Lung microvascular endothelial cell (primary cell): ENCODE results near the gene STARD10. TPM values are rescaled to one million over a fixed set of nuclear protein-coding genes. Genes with fewer than 3 reads are reported as not detected.

Experiments used
- DNase-seq, 2 donors: peaks; one replicate each; pipeline versions ENCODE4 v3.0.0 to v3.0.0-alpha.2; 2010; ENCODE audit warnings: low read depth in 2 of 2
- total RNA-seq: library from RNA; depleted of rRNA; stranded (reverse); fragments of >200 nt; gene quantifications from 2 replicates; pipeline ENCODE4 v1.2.1, GENCODE V29; 2014

Gene STARD10
- total RNA-seq, 1 donor from 2014 or later, result 90.5 TPM

GRCh38 chr11:72726266-72727220, 67.3 kb downstream of the STARD10 start:
- DNase-seq, result no peak

DNA sequence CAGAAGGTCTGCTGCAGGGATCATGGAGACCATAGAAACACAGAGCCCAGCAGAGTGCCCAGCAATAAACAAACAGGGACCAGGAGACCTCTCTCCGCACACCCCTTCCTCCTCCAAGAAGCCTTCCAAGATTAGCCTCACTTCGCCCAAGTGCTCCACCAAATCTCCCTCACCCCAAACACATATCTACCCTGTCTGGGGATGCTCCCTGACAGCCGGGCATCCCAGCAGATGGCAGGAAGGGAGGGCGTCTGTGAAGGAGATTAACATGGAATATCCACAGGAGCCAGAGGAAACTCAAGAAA, 68.2 kb downstream of the STARD10 start:
- DNase-seq, result no peak

DNA sequence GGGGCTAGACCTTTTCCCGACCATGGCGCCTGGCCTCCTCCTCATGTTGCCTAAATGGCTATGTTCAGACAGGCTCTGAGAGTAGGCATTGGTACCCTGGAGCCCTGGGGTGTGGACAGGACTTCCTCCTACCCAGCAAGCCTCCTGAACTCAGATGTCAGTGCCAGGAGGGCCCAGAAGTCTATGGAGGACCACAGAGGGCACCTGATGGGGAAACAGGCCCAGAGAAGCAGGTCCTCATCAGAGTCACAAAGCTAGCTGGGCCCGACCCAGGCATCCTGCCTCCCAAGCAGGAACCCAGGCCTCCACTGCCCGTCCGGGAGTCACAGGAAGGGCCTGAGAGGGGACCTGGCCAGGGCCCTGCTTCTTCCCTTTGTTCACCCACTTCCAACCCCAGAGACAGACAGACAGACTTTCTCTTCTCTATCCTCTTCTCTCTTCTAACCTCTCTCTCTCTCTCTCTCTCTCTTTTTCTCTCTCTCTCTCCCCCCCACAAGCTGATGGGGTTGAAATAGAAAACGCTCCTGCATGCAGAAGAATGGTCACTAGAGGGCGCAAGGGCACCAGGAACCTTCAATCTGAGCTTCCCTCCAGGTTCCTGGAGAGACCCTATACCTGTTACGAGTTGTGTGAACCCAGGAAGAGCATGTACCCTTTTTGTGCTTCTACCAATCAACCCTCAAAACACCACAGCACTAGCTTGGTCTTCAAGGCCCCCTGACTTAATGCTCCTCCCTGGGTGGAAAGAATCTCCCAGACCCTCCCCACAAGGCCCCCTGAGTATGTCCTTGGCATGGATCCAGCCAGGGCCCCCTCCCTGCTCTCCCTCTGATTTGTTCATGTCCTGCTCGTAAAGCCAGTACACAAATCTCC, 68.8 kb downstream of the STARD10 start:
- peak; percentile 84 to 92 for DNase-seq

- DNase-seq, result no peak
Observed at GRCh38 chr11:72724021-72724551, 69.8 kb downstream of the STARD10 start.

- no peak for DNase-seq
Observed at GRCh38 chr11:72723508-72723907, 70.3 kb downstream of the STARD10 start.

- peak; percentile 90 to 94 for DNase-seq
Observed at GRCh38 chr11:72722050-72722748, 71.6 kb downstream of the STARD10 start.

DNA sequence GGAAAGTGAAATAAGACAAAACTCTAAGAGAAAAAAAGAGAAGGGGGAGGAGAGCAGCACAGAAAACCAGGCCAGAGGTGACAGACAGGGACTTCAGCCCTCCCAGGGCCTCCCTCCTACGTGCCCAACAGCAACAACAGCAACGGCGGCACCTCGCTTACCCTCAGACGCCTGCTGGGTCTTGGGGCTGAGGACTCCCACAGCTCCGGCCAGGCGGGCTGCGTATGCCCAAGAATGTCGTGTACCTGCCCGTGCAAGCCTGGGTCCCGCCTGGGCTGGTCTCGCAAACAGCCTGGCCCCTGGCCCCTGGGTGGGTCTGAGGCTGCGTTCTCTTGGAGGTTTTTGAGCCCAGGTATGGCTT, 72.2 kb downstream of the STARD10 start:
- DNase-seq, result peak; percentile 45 to 47

GRCh38 chr11:72721276-72721675, 72.6 kb downstream of the STARD10 start:
- DNase-seq, result no peak

DNA sequence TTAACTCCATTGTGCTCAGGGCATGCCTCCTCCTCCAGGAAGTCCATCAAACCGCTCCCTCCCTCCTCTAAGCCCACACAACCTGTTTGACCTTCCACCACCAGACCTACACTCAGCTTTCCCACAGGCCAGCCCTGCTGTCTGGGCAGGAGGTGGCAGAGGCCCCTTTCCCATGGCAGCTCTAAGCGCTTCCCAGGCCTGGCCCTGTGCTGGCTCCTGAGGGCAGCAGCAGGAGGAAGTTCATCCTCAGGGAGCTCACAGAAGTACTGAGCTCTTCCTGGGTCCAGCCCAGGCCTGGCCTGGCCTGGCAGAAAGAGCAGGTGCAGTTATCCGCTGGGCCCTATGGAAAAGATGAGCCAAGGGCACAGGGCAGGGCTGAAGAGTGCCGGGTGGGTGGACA, 73.1 kb downstream of the STARD10 start:
- peak; percentile 17 to 45 for DNase-seq

- no peak for DNase-seq
Observed at GRCh38 chr11:72720047-72720446, 73.8 kb downstream of the STARD10 start.

GRCh38 chr11:72719551-72719950, 74.3 kb downstream of the STARD10 start:
- no peak for DNase-seq

DNA sequence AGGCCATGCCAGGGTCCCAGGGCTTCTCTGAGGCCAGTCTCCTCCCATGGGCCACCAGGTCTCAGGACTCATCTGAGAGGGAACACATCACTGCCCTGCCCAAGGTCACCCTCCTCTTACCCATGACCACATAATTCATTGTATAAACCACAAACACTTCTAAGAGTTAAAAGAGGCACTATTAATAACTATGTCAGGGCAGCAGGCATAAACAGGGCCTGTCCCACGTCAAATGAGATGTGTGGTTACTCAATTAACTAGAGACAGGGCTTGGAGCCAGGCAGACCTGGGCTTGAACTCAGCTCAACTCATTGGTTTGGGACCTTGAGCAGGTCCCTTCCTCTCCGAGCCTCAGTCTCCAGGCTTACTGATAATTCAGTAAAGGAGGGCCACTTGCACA, 74.7 kb downstream of the STARD10 start:
- no peak for DNase-seq

GRCh38 chr11:72718101-72718501, 75.7 kb downstream of the STARD10 start:
- no peak for DNase-seq

DNA sequence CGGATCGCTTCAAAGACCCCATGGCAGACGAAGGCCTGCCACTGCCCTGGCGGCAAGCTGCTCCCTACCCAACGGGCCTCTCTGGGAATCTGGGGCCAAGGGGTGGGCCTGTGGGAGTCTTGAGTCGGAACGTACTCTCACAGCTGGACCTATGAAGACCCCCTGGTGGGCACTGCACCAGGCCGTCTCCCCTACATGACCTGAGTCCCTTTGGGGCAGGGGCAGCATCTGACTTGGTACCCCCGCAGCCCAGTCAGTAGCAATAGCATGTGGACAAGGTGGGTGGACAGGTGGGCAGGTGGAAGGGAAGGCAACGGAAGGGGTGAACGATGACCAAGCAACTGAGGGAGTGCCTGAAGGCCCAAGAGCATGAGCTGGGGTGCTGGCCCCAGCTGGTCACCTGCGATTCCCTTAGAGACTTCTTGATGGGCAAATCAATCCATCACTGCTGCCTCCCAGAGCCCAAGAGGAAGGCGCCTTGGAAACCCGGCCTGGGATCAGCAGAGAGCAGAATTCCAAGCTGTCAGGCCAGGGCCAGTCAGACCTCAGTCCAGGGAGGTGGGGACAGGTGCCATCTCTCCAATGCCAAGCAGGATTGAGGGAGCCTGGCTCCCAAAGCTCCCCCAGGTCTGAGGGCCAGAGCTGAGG, 76.9 kb downstream of the STARD10 start:
- DNase-seq, result no peak

GRCh38 chr11:72716290-72716689, 77.6 kb downstream of the STARD10 start:
- DNase-seq, result peak in 1 of 2 donors; percentile 18

GRCh38 chr11:72712841-72713240, 81.0 kb downstream of the STARD10 start:
- no peak for DNase-seq

DNA sequence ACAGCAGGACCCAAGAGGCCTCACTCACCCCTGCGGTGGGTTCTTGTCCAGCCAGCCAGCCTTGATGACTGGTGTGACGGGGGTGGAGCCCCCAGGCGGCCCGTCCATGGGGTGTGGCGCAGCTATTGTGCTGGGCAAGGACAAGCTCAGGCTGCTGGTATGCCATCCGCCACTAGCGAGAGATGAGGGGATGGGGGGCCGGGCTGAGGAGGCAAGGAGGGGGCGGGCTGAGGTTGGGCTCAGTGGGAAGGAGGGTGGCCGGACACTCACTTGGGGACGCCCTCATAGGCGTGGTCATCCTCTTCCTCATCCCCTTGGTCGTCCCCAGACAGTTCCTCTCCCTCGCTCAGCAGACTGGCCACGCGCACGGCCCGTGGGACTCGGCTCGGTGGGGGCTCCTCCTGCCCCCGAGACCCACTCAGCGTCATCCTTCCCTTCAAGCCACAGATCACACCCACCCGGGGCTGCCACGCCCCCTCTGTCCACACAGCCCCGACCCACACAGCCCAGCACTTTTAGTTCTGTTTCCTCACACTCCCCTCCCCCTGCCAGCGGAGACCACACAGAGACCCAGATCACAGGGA, 81.6 kb downstream of the STARD10 start:
- no peak for DNase-seq

- DNase-seq, result no peak
Observed at GRCh38 chr11:72711141-72711540, 82.7 kb downstream of the STARD10 start.

DNA sequence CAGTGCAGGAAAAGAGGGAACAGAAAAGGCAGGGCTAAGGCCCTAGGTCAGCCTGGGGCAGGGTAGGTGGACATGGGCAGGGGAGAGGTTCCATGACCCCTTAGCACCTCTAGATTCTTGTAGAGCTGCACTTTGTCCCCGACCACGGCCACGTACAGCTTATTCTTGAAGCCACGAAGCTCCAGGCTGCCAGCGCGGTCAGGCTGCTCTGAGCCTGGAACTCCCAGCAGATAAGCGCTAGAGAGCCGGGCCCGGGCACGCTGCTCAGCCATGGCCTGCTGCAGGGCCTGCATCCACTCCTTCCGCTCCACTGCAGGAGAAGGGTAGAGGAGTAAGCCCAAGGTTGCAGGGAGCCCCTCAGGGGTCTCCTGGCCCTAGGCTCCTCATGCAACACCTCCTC, 83.6 kb downstream of the STARD10 start:
- DNase-seq, result no peak

DNA sequence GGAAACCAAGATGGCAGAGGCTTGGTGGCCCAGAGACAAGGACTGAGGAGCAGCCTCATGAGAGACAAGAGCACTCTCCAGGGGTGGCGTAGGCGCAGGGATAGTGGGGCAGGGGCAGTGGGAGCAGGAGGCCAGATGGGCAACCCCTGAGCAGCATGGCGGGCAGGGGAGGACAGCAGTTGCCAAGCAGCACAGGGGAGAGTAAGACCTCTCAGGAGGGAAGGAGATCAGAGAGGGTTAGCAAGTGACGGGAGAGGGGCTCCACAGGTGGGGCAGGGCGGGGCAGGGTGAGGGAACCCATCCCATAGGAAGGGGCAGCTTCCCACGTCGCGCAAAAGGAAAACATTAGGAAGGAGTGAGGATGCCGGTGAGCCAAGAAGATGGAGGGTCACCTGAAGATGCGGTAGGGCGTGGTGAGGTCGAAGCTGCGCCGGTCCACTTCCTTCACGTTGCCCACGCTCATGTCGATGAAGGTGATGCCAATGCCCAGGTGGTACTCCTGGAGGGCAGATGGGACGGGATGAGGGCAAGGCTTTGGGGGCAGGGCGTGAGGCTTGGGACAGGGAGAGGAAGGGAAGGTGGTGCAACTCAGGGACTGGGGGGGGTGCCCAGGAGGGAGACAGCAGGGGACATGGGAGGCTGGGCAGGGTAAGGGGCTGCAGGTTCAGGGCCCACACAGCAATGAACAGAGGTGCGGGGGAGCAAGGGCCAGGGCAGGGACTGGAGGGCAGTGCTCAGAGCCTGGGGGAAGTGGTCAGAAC, 84.2 kb downstream of the STARD10 start:
- DNase-seq, result no peak
